Neural cell (in vitro differentiated cells): ENCODE measurements around the gene CHST11. TPM values are rescaled to one million over a fixed set of nuclear protein-coding genes. Genes with fewer than 3 reads are reported as not detected.

Experiments used
- H2AFZ ChIP-seq: fragments of 200-600, 300-800 bp; sonication (generic), shearing (Covaris generic); 2 replicates; pipeline ENCODE4 v1.6.0; 2014; ENCODE audit warnings: low read depth, mild to moderate bottlenecking, antibody characterized with exemption, low read length, moderate library complexity
- H3F3A ChIP-seq: fragments of 200-600 bp; shearing (Covaris generic); 2 replicates; pipeline ENCODE4 v1.6.1; 2016; ENCODE audit warnings: mild to moderate bottlenecking, moderate library complexity, mixed read lengths, antibody characterized with exemption, low read length; ENCODE audit not compliant: insufficient read depth, poor library complexity, severe bottlenecking
- H3K27ac ChIP-seq: fragments of 200-600, 300-800 bp; sonication (generic), shearing (Covaris generic); 2 replicates; pipeline ENCODE4 v1.5.1; 2014; ENCODE audit warnings: mild to moderate bottlenecking, low read length, moderate library complexity
- H3K27me3 ChIP-seq: fragments of 300-800, 200-600 bp; sonication (generic), shearing (Covaris generic); 2 replicates; pipeline ENCODE4 v1.6.0; 2014; ENCODE audit warnings: mild to moderate bottlenecking, low read depth, low read length, moderate library complexity; ENCODE audit not compliant: insufficient read depth
- H3K36me3 ChIP-seq: fragments of 300-800, 200-600 bp; sonication (generic), shearing (Covaris generic); 2 replicates; pipeline ENCODE4 v1.5.1; 2014; ENCODE audit warnings: mild to moderate bottlenecking, antibody characterized with exemption, low read length, moderate library complexity; ENCODE audit not compliant: insufficient read depth
- H3K4me2 ChIP-seq: fragments of 300-800, 200-600 bp; sonication (generic), shearing (Covaris generic); 2 replicates; pipeline ENCODE4 v1.6.0; 2014; ENCODE audit warnings: mild to moderate bottlenecking, low read length
- H3K4me3 ChIP-seq: fragments of 300-800, 200-600 bp; sonication (generic), shearing (Covaris generic); 2 replicates; pipeline ENCODE4 v1.5.1; 2014; ENCODE audit warnings: mild to moderate bottlenecking, low read length, moderate library complexity
- H3K79me2 ChIP-seq: fragments of 200-600 bp; shearing (Covaris generic); replicated peaks from 2 replicates; pipeline ENCODE4 v1.6.0; 2014; ENCODE audit warnings: mild to moderate bottlenecking, low read length, moderate library complexity; ENCODE audit not compliant: insufficient read depth
- H3K9ac ChIP-seq: fragments of 300-800, 200-600 bp; sonication (generic), shearing (Covaris generic); 2 replicates; pipeline ENCODE4 v1.6.1; 2016; ENCODE audit warnings: mild to moderate bottlenecking, low read length, mixed read lengths
- H3K9me2 ChIP-seq: fragments of 200-600 bp; shearing (Covaris generic); 2 replicates; pipeline ENCODE4 v1.6.1; 2016; ENCODE audit warnings: mild to moderate bottlenecking, low read length, mixed read lengths; ENCODE audit not compliant: insufficient read depth
- H3K9me3 ChIP-seq: fragments of 200-600, 300-800 bp; sonication (generic), shearing (Covaris generic); 2 replicates; pipeline ENCODE4 v1.6.1; 2016; ENCODE audit warnings: mild to moderate bottlenecking, mixed run types, low read length, moderate library complexity, mixed read lengths
- H4K20me1 ChIP-seq: fragments of 200-600 bp; shearing (Covaris generic); 2 replicates; pipeline ENCODE4 v1.6.1; 2016; ENCODE audit warnings: mild to moderate bottlenecking, mixed run types; ENCODE audit not compliant: insufficient read depth
- CTCF ChIP-seq: fragments of 450-650 bp; IDR thresholded peaks from 2 replicates; pipeline ENCODE4 v1.5.1; 2014; ENCODE audit warnings: antibody characterized with exemption, mild to moderate bottlenecking, moderate library complexity; ENCODE audit not compliant: poor library complexity, severe bottlenecking
- EP300 ChIP-seq: fragments of 450-650 bp; conservative IDR thresholded peaks from 2 replicates; pipeline ENCODE4 v1.6.1; 2014; ENCODE audit warnings: antibody characterized with exemption, mild to moderate bottlenecking, moderate library complexity; ENCODE audit not compliant: poor library complexity, severe bottlenecking
- EZH2 ChIP-seq: fragments of 200-600, 300-800 bp; shearing (Covaris generic), sonication (generic); IDR thresholded peaks from 2 replicates; pipeline ENCODE4 v1.6.1; 2014; ENCODE audit warnings: antibody characterized with exemption, low read length, borderline replicate concordance, mild to moderate bottlenecking; ENCODE audit not compliant: insufficient read depth, poor library complexity, severe bottlenecking
- MXI1 ChIP-seq: fragments of 450-650 bp; conservative IDR thresholded peaks from 2 replicates; pipeline ENCODE4 v1.6.1; 2014; ENCODE audit warnings: antibody characterized with exemption, mild to moderate bottlenecking; ENCODE audit not compliant: poor library complexity, severe bottlenecking
- POLR2AphosphoS5 ChIP-seq: IDR thresholded peaks from 2 replicates; pipeline ENCODE4 v1.6.1; 2012
- RAD21 ChIP-seq: fragments of 450-650 bp; conservative IDR thresholded peaks from 2 replicates; pipeline ENCODE4 v1.6.1; 2014; ENCODE audit warnings: antibody characterized with exemption, mild to moderate bottlenecking, moderate library complexity
- REST ChIP-seq: IDR thresholded peaks from 2 replicates; pipeline ENCODE4 v1.6.1; 2012; ENCODE audit warnings: borderline replicate concordance
- SMC3 ChIP-seq: fragments of 450-650 bp; conservative IDR thresholded peaks from 2 replicates; pipeline ENCODE4 v1.6.1; 2014; ENCODE audit warnings: antibody characterized with exemption, mild to moderate bottlenecking, moderate library complexity; ENCODE audit not compliant: poor library complexity
- TAF1 ChIP-seq: IDR thresholded peaks from 2 replicates; pipeline ENCODE4 v1.6.1; 2012; ENCODE audit warnings: low read depth
- polyA plus RNA-seq: library from polyadenylated mRNA; depleted of rRNA; stranded (reverse); fragments of >200 nt; gene quantifications from 2 replicates; pipeline ENCODE4 v1.2.3, GENCODE V29; 2014

The CHST11 gene
- polyA plus RNA-seq, 1 donor from 2014 or later = 15.0 TPM

- Histone ChIP-seq H4K20me1 (no peaks in the 10 kb centered on the region), H2AFZ (no peak overlapping the region), H3K79me2 (no peaks in the 10 kb centered on the region), H3K27me3 (no peaks in the 10 kb centered on the region), H3K36me3 (no peaks in the 10 kb centered on the region), H3K27ac (no peak overlapping the region), H3K9ac (no peak overlapping the region), H3K4me3 (no peak overlapping the region), H3F3A (no peaks in the 10 kb centered on the region), H3K9me3 (no peaks in the 10 kb centered on the region), H3K9me2 (no peaks in the 10 kb centered on the region), H3K4me2 (no peak overlapping the region)
- TF ChIP-seq SMC3 = no peak
- no peak for TF ChIP-seq POLR2AphosphoS5
- no peak for TF ChIP-seq CTCF
- TF ChIP-seq MXI1 = no peak
- no peak for TF ChIP-seq RAD21
- no peak for TF ChIP-seq TAF1
- no peak for TF ChIP-seq EP300
- no peak for TF ChIP-seq EZH2
- no peak for TF ChIP-seq REST
Observed at GRCh38 chr12:104508752-104509446, 52.2 kb downstream of the CHST11 start.

GRCh38 chr12:104510145-104510872 is 53.6 kb downstream of the CHST11 start:
- no peaks in the 10 kb centered on the region for H3K9me2 ChIP-seq
- no peak overlapping the region for H3K4me3 ChIP-seq
- peaks cover 3% of the 10 kb centered on the region for H3K79me2 ChIP-seq
- no peak overlapping the region for H2AFZ ChIP-seq
- H3K9me3 ChIP-seq = no peaks in the 10 kb centered on the region
- H3K9ac ChIP-seq = no peak overlapping the region
- TF ChIP-seq SMC3 (no peak), CTCF (no peak), RAD21 (no peak), TAF1 (no peak), POLR2AphosphoS5 (no peak), REST (no peak), EP300 (no peak), MXI1 (no peak)
- H3K27ac ChIP-seq = no peak overlapping the region
- no peaks in the 10 kb centered on the region for H3K27me3 ChIP-seq
- H3F3A ChIP-seq = no peaks in the 10 kb centered on the region
- H4K20me1 ChIP-seq = no peaks in the 10 kb centered on the region
- no peak overlapping the region for H3K4me2 ChIP-seq
- H3K36me3 ChIP-seq = no peaks in the 10 kb centered on the region
